HCT116 (cell line): Measurements from ENCODE around the gene TACC2. TPM values are rescaled to one million over a fixed set of nuclear protein-coding genes. Genes with fewer than 3 reads are reported as not detected.

Source experiments
- ATAC-seq: fragments of 200-7000 bp; cut with Tn5 transposase; 2 replicates; pipeline ENCODE4 v1.9.1; 2020; ENCODE audit warnings: mild to moderate bottlenecking, moderate library complexity
- BruUV-seq: library from RNA; stranded (reverse); fragments of 400-500 nt; replicated peaks from 2 replicates; lab custom pipeline; 2021; lab: Mats Ljungman, UMichigan
- CTCF ChIA-PET: fragments of 300-600 bp; sonication (Branson Sonifier 250); formaldehyde crosslinking; loops from one replicate; lab custom pipeline; 2021; ENCODE audit warnings: antibody characterized with exemption; lab: Charles Lee
- POLR2A ChIA-PET: fragments of 300-600, 350-600 bp; sonication (Branson Sonifier 250); formaldehyde crosslinking; loops from one replicate; lab custom pipeline; 2021; ENCODE audit warnings: antibody characterized with exemption; lab: Charles Lee
- RAD21 ChIA-PET, 2 experiments: fragments of 300-600 bp; sonication (Branson Sonifier 250); formaldehyde crosslinking; loops; one replicate each; lab custom pipeline; 2023; ENCODE audit warnings: low total read pairs in 2 of 2; ENCODE audit not compliant: uncharacterized antibody in 2 of 2, unreplicated experiment in 2 of 2, low non-redundant PET in 1 of 2; lab: Charles Lee
- DNase-seq: peaks from one replicate; pipeline ENCODE4 v3.0.0-alpha.2; 2010; ENCODE audit warnings: low read depth, low spot score
- H2AFZ ChIP-seq: fragments of 200-600 bp; shearing (Covaris generic), sonication (generic); 2 replicates; pipeline ENCODE4 v1.6.1; 2017; ENCODE audit warnings: low read depth, mixed run types, mixed read lengths, antibody characterized with exemption, low read length; ENCODE audit not compliant: poor library complexity, severe bottlenecking
- H3K27ac ChIP-seq: 2 replicates; pipeline ENCODE4 v1.5.1; 2012; ENCODE audit warnings: low read depth, low read length
- H3K27me3 ChIP-seq: fragments of 200-600 bp; sonication (generic); 2 replicates; pipeline ENCODE4 v1.6.1; 2016; ENCODE audit warnings: mixed run types, low read length, mixed read lengths; ENCODE audit not compliant: insufficient read depth
- H3K36me3 ChIP-seq, 2 experiments: fragments of 200-500 bp in 1 of 2; fragments of 200-600 bp in 1 of 2; sonication (Bioruptor generic) in 1 of 2; sonication (generic) in 1 of 2; 2 replicates each; pipeline versions ENCODE4 v1.5.1 to v1.6.1; 2014 to 2016; ENCODE audit warnings: low read length in 2 of 2, inconsistent platforms in 1 of 2, mixed read lengths in 1 of 2, mixed run types in 1 of 2; ENCODE audit not compliant: insufficient read depth in 2 of 2, control insufficient read depth in 1 of 2
- H3K4me1 ChIP-seq, 2 experiments: fragments of 200-600 bp in 1 of 2; sonication (generic) in 1 of 2; 2 replicates each; pipeline versions ENCODE4 v1.5.1 to v1.6.1; 2012 to 2017; ENCODE audit warnings: low read length in 2 of 2, inconsistent platforms in 1 of 2, mild to moderate bottlenecking in 1 of 2, mixed read lengths in 1 of 2, mixed run types in 1 of 2, moderate library complexity in 1 of 2; ENCODE audit not compliant: insufficient read depth in 2 of 2, control insufficient read depth in 1 of 2
- H3K4me2 ChIP-seq: fragments of 200-600 bp; sonication (generic); 2 replicates; pipeline ENCODE4 v1.6.1; 2017; ENCODE audit warnings: mixed run types, low read length, mixed read lengths
- H3K4me3 ChIP-seq, 2 experiments: fragments of 200-600 bp in 1 of 2; sonication (generic) in 1 of 2; replicated peaks in 1 of 2; 2 replicates each; pipeline ENCODE4 v1.5.1; 2011 to 2016; ENCODE audit warnings: low read length in 2 of 2, control low read depth in 1 of 2, low read depth in 1 of 2, mild to moderate bottlenecking in 1 of 2, mixed read lengths in 1 of 2, mixed run types in 1 of 2
- H3K79me2 ChIP-seq: fragments of 200-600 bp; sonication (generic); 2 replicates; pipeline ENCODE4 v1.6.1; 2017; ENCODE audit warnings: mild to moderate bottlenecking, mixed run types, low read length, moderate library complexity, mixed read lengths; ENCODE audit not compliant: insufficient read depth
- H3K9ac ChIP-seq: fragments of 200-600 bp; sonication (generic); 2 replicates; pipeline ENCODE4 v1.6.1; 2016; ENCODE audit warnings: low read length, mixed read lengths
- H3K9me2 ChIP-seq: fragments of 200-600 bp; sonication (generic), shearing (Covaris generic); 2 replicates; pipeline ENCODE4 v1.6.1; 2017; ENCODE audit warnings: mixed run types, mild to moderate bottlenecking, moderate library complexity; ENCODE audit not compliant: insufficient read depth
- H3K9me3 ChIP-seq, 2 experiments: fragments of 200-500 bp in 1 of 2; fragments of 200-600 bp in 1 of 2; sonication (Bioruptor generic) in 1 of 2; sonication (generic) in 1 of 2; 2 replicates each; pipeline ENCODE4 v1.6.1; 2014 to 2017; ENCODE audit warnings: low read length in 2 of 2, mixed read lengths in 2 of 2, inconsistent platforms in 1 of 2, low read depth in 1 of 2, mild to moderate bottlenecking in 1 of 2, mixed run types in 1 of 2, moderate library complexity in 1 of 2; ENCODE audit not compliant: control insufficient read depth in 1 of 2, insufficient read depth in 1 of 2
- H4K20me1 ChIP-seq: fragments of 200-600 bp; sonication (generic), shearing (Covaris generic); 2 replicates; pipeline ENCODE4 v1.6.1; 2017; ENCODE audit warnings: mixed run types, mild to moderate bottlenecking, moderate library complexity; ENCODE audit not compliant: insufficient read depth
- ATF3 ChIP-seq: IDR thresholded peaks from 2 replicates; pipeline ENCODE4 v1.6.1; 2012
- CEBPB ChIP-seq: IDR thresholded peaks from 2 replicates; pipeline ENCODE4 v1.6.1; 2012; ENCODE audit warnings: low read depth
- CTCF ChIP-seq, 3 experiments: fragments of 200-600 bp in 1 of 3; sonication (generic) in 1 of 3; IDR thresholded peaks in 2 of 3; conservative IDR thresholded peaks in 1 of 3; 2 replicates each; pipeline ENCODE4 v1.5.1; 2012 to 2017; ENCODE audit warnings: low read depth in 2 of 3, low read length in 2 of 3, antibody characterized with exemption in 1 of 3, borderline replicate concordance in 1 of 3, control low read depth in 1 of 3, mild to moderate bottlenecking in 1 of 3, mixed read lengths in 1 of 3, mixed run types in 1 of 3, moderate library complexity in 1 of 3; ENCODE audit not compliant: insufficient read depth in 1 of 3
- EGR1 ChIP-seq: IDR thresholded peaks from 2 replicates; pipeline ENCODE4 v1.6.1; 2012; ENCODE audit warnings: low read depth
- EZH2phosphoT487 ChIP-seq: fragments of 200-600 bp; IDR thresholded peaks from 2 replicates; pipeline ENCODE4 v1.6.1; 2018; ENCODE audit warnings: antibody characterized with exemption, borderline replicate concordance
- FOSL1 ChIP-seq: IDR thresholded peaks from 2 replicates; pipeline ENCODE4 v1.6.1; 2012; ENCODE audit warnings: low read depth
- JUND ChIP-seq: IDR thresholded peaks from 2 replicates; pipeline ENCODE4 v1.6.1; 2012
- POLR2A ChIP-seq: IDR thresholded peaks from 2 replicates; pipeline ENCODE4 v1.7.0; 2011; ENCODE audit warnings: borderline replicate concordance; ENCODE audit not compliant: insufficient read depth, insufficient read length; ENCODE audit errors: extremely low read depth
- SRF ChIP-seq: IDR thresholded peaks from 2 replicates; pipeline ENCODE4 v1.6.1; 2012; ENCODE audit warnings: low read depth
- TCF7L2 ChIP-seq: IDR thresholded peaks from 2 replicates; pipeline ENCODE4 v1.7.0; 2011; ENCODE audit warnings: borderline replicate concordance, inconsistent platforms; ENCODE audit not compliant: insufficient read depth, insufficient read length; ENCODE audit errors: extremely low read depth
- ZFX ChIP-seq: fragments of 450-650 bp; IDR thresholded peaks from 2 replicates; pipeline ENCODE4 v1.6.1; 2017
- ZNF274 ChIP-seq: fragments of 200-500 bp; sonication (Bioruptor generic); IDR thresholded peaks from 2 replicates; pipeline ENCODE4 v1.6.1; 2014; ENCODE audit warnings: mild to moderate bottlenecking, low read depth, low read length, inconsistent platforms
- intact Hi-C: fragments of 100-400 bp; cut with micrococcal nuclease; formaldehyde crosslinking; loops from 2 replicates; pipeline ENCODE4 v1.10.0; 2022
- total RNA-seq: library from RNA; stranded (reverse); gene quantifications from one replicate; pipeline ENCODE4 v1.2.1, GENCODE V29; 2021; ENCODE audit not compliant: unreplicated experiment
- TF ChIP-seq, protein P1 (sequence below): IDR thresholded peaks from 2 replicates; pipeline ENCODE4 v1.6.1; 2012; ENCODE audit warnings: low read depth

The TACC2 gene
- total RNA-seq, 1 experiment from 2014 or later: 38.6 TPM

DNA sequence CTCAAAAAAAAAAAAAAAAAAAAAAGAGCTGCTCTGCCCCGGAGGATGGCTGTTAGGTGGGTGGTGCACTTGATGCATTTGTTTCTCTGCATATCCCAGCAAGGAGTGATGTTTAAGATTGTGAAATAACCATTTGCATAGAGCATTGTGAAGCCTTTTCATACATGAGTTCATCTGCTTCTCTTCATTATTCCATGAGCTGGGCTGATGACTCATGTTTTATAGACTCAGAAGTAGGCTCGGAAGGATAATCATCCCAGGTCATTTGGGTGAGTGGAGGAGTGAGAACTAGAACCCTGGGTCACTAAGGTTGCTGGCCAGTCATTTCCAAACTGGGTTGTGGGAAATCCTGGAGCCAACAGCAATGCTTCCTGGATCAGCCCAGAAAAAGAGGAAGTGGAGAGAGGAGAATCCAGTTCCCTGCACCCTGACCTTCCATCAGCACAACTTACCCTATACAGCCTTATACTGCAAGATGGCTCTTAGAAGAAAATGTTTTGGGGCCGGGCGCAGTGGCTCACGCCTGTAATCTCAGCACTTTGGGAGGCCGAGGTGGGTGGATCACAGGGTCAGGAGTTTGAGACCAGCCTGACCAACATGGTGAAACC lies 45.3 kb downstream of the TACC2 start:
- H3K27ac ChIP-seq: no peak overlapping the region
- no peak overlapping the region for H3K9ac ChIP-seq
- POLR2A ChIA-PET: no interaction called here
- no peak for TF ChIP-seq POLR2A
- 0 out of 2 replicates have a peak, but pooled peaks have one; percentile 18 for TF ChIP-seq FOSL1
- peak; percentile 34; the same call in 1 of the 2 replicates for TF ChIP-seq JUND
- no peak for TF ChIP-seq ATF3
- no peaks in the 10 kb centered on the region for H3K9me2 ChIP-seq
- no peaks in the 10 kb centered on the region for H3K79me2 ChIP-seq
- H3K4me1 ChIP-seq: peaks cover 0 to 5% of the 10 kb centered on the region in 2 experiments; a peak in 2 of 4 replicates
- no TSS peak for BruUV-seq
- H2AFZ ChIP-seq: no peak overlapping the region
- no peak for DNase-seq
- H3K27me3 ChIP-seq: peaks cover 4% of the 10 kb centered on the region; the same call in 1 of the 2 replicates
- RAD21 ChIA-PET: no interaction called here
- CTCF ChIA-PET: interaction anchor here (1.2 kb wide), 1 partner anchor 18 kb away, joined by 3 read pairs; no protein-coding TSS in a partner anchor
- intact Hi-C loops: no loop called here
- ATAC-seq: no peak
- H3K36me3 ChIP-seq: no peaks in the 10 kb centered on the region
- no peaks in the 10 kb centered on the region for H4K20me1 ChIP-seq
- no peak overlapping the region for H3K4me2 ChIP-seq
- no peak overlapping the region for H3K4me3 ChIP-seq
- no peaks in the 10 kb centered on the region for H3K9me3 ChIP-seq

DNA sequence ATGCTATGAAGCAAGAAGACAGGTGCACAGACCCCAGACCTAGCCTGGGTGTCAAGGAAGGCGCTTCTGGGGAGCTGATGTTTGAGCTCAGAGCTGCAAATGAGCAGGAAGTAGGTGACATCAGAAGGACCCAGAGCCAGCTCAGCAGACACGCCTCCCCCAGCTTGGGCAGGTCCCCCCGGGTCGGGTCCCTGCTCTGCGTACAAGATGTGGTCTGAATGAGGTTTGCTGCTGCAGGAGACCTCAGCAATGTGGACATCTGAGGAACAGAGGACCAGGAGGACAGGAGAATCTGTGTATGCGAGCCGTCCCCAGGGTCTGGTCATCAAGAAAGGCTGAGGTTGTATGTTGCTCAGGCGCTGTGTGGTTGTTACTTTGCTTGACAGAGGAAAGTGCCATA lies 51.8 kb downstream of the TACC2 start:
- Histone ChIP-seq H3K9ac (no peak overlapping the region), H3K27me3 (no peaks in the 10 kb centered on the region), H3K9me3 (no peaks in the 10 kb centered on the region), H3K4me2 (no peak overlapping the region), H3K79me2 (no peaks in the 10 kb centered on the region), H3K4me1 (peaks cover 15 to 20% of the 10 kb centered on the region in 2 experiments), H2AFZ (no peak overlapping the region), H4K20me1 (no peaks in the 10 kb centered on the region), H3K36me3 (no peaks in the 10 kb centered on the region), H3K9me2 (no peaks in the 10 kb centered on the region), H3K27ac (no peak overlapping the region), H3K4me3 (no peak overlapping the region)
- RAD21 ChIA-PET: no interaction called here
- intact Hi-C loops: no loop called here
- POLR2A ChIA-PET: no interaction called here
- TF ChIP-seq EGR1 (no peak), CEBPB (no peak), FOSL1 (no peak), CTCF (IDR thresholded peaks at IDR 0.05 in 2 of 3, conservative IDR thresholded peaks at IDR 0.05 in 1 of 3; ENCODE audit: borderline replicate concordance in 1 of 3, insufficient read depth in 1 of 3, low read depth in 2 of 3, low read length in 2 of 3) (no peak), TCF7L2 (no peak), ZNF274 (no peak), SRF (no peak), JUND (no peak), ZFX (no peak), EZH2phosphoT487 (no peak)
- TF ChIP-seq, protein P1, sequence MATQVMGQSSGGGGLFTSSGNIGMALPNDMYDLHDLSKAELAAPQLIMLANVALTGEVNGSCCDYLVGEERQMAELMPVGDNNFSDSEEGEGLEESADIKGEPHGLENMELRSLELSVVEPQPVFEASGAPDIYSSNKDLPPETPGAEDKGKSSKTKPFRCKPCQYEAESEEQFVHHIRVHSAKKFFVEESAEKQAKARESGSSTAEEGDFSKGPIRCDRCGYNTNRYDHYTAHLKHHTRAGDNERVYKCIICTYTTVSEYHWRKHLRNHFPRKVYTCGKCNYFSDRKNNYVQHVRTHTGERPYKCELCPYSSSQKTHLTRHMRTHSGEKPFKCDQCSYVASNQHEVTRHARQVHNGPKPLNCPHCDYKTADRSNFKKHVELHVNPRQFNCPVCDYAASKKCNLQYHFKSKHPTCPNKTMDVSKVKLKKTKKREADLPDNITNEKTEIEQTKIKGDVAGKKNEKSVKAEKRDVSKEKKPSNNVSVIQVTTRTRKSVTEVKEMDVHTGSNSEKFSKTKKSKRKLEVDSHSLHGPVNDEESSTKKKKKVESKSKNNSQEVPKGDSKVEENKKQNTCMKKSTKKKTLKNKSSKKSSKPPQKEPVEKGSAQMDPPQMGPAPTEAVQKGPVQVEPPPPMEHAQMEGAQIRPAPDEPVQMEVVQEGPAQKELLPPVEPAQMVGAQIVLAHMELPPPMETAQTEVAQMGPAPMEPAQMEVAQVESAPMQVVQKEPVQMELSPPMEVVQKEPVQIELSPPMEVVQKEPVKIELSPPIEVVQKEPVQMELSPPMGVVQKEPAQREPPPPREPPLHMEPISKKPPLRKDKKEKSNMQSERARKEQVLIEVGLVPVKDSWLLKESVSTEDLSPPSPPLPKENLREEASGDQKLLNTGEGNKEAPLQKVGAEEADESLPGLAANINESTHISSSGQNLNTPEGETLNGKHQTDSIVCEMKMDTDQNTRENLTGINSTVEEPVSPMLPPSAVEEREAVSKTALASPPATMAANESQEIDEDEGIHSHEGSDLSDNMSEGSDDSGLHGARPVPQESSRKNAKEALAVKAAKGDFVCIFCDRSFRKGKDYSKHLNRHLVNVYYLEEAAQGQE: no peak
- ATAC-seq (no peak), DNase-seq (no peak)
- no TSS peak for BruUV-seq
- CTCF ChIA-PET: interaction anchor here (1.7 to 2.3 kb wide), 2 partner anchors 9 to 11 kb away, joined by 8 to 10 read pairs; no protein-coding TSS in a partner anchor
